Activated T-helper 1 cell treated with Interleukin-2 at 50 U/mL for 16 hours (primary cell): ENCODE data around the gene OOSP3.
"Not testable (repeated sequence)": the region's sequence is repeated elsewhere in the genome, so short reads cannot be mapped to it uniquely, and the experiment has no call there.

Source experiments
- DNase-seq: peaks from one replicate; pipeline ENCODE4 v3.0.0-alpha.2; 2020; ENCODE audit warnings: low read depth

The OOSP3 gene

DNA sequence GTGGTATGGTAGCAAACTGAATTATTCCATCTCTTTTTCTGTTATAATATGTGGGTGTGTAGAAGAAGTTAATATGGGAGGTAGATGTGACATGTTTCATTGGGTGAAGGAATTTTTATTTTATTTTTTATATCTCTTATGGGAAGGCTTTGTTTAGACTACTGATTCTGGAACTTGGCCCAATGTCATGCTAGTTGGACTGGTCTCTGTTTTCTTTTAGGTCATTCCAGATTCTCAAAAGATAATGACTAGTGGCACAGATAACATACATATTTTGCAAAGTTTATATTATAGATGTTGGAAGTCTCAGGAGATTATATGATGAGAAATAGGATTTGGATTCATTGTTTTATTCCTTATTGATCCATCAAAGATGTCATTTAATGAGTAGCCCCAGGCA is 1.3 kb upstream of the OOSP3 start:
- DNase-seq, result no peak

DNA sequence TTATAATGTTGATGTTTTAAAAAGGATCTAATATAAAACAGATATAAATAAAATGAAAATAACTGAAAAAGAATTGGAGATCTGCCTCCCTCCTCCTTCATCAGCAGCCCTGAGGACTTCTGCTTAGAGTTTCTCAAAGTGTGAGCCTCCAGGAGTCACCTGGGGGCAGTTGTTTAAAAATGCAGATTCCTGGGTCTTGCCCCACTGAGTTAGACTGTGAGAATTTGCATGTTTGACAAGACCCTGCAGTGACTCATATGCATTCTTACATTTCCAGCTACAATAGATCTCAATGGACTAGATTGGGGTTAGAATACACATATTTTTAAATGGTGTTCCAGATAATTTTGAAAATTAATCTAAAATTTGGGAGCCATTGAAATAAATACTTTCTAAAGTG is 798 bp upstream of the OOSP3 start:
- no peak for DNase-seq

DNA sequence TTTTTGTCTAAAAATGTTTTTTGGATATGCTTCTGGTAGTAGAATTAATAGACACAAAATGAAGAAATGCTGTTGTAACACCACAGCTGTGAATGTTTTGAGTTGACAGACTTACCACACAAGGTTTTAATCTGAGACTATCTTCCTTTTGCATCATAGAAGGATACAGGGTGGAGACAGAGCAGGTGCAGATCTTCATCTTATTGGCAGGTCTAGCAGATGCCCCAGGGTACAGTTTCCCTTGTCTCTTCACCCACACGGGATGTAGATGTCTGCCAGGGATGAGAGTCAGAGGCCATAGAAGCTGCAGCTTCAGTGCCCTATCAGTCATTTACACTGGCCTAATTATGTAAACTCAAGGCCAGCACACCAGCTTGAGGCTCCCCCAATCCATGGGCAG is 985 bp downstream of the OOSP3 start:
- DNase-seq, result no peak

DNA sequence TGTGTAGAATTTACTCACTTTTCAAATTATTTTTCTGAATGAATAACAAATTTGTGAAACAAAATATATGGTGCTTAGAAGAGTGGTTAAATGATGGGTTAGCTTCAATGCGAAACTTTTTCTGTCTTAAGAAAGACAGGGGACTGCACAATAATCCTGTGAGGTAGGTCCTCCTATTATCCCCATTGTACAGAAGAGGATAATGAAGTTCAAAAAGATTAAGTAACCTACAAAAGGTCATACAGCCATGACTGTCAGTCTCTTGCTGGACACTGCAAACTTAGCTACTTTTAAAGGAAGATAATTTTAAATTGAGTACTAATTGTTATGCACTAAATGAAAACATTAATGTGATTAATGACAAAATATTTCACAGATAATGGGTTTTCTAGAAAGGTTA is 5.0 kb downstream of the OOSP3 start:
- DNase-seq, result no peak

DNA sequence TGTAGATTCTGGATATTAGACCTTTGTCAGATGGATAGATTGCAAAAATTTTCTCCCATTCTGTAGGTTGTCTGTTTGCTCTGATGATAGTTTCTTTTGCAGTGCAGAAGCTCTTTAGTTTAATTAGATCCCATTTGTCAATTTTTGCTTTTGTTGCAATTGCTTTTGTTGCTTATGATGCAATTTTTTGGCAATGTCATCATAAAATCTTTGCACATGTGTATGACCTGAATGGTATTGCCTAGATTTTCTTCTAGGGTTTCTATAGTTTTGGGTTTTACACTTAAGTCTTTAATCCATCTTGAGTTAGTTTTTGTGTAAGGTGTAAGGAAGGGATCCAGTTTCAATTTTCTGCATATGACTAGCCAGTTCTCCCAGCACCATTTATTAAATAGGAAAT is 8.6 kb downstream of the OOSP3 start:
- not testable (repeated sequence) for DNase-seq

DNA sequence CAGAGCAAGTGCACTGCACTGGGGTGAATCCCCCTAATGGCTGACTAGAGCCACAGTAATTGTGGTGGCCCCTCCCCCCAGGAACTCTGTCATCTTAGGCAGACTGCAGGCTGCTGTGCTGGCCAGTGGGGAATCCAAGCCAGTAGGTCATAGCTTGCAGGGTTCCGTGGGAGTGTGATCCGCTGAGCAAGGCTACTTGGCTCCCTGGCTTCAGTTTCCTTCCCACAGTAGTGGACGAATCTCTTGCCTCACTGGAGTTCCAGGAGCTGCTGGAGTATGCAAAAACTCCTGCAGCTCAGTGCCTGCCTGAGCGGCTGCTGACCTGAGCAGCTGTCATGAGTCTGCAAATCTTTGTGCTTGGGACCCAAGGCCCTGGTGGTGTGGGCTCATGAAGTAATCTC is 13.2 kb downstream of the OOSP3 start:
- DNase-seq, result no peak

DNA sequence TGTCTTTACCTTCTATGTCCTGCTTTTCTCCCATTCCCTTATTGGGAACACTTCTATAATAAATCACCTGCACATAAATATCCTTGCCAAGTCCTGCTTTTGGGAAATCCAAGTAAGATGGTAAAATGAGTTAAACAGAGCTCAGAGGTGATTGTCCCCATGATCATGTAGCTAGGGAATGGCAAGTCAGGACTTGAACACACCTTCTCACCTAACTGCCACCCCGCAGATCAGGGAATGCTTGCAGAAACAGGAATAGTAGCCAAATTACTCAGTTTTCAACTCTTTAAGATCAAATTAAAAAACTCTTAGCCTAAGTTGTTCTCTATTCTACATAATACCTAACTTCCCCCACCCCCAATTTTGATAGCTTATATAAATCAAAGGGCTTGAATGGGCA is 16.0 kb downstream of the OOSP3 start:
- DNase-seq, result no peak

DNA sequence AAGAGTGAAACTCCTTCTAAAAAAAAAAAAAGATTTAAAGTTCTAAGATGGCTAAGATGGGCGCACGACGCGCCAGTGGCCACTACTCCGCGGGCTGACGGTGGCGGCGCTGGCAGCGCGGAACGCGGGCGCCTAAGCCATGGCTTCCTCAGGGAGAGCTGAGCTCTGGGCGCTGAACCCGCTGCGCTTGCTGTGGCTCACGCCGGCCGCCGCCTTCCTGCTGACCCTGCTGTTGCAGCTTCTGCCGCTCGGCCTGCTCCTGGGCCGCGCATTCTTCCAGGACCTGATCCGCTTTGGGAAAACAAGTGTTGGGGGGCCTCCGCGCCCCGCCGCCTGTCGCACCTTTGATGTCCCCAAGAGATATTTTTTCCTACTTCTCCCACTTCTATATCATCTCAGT is 19.5 kb downstream of the OOSP3 start:
- no peak for DNase-seq

DNA sequence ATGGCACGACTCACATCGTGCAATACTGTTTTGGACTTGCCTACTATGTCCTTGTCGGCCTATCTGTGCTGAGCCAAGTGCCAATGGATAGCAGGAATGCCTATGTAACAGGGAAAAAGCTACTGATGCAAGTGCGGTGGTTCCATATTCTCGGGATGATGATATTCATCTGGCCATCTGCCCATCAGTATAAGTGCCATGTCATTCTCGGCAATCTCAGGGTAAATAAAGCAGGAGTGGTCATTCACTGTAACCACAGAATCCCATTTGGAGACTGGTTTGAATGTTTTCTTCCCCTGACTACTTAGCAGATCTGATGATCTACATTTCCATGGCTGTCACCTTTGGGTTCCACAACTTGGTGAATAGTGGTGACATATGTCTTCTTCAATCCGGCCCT is 20.1 kb downstream of the OOSP3 start:
- DNase-seq, result no peak

DNA sequence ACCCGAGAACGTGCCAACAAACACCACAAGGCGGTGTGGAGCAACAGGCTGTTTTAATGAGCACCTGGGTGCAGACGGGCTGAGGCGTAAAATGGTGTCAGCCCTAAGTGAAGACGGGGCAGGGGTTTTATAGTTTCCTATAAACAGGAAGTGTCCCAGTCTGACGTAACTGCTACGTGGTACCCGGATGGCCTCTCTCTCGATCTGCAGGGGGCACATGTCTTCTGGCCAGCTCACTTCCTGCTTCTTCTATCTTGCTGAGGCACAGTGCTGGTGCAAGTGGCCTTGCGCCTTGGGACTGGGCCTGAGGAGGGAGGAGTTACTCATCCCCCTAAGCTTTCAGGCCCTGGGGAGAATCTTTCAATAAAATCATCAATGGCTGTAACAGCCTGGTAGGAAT is 20.9 kb downstream of the OOSP3 start:
- no peak for DNase-seq

DNA sequence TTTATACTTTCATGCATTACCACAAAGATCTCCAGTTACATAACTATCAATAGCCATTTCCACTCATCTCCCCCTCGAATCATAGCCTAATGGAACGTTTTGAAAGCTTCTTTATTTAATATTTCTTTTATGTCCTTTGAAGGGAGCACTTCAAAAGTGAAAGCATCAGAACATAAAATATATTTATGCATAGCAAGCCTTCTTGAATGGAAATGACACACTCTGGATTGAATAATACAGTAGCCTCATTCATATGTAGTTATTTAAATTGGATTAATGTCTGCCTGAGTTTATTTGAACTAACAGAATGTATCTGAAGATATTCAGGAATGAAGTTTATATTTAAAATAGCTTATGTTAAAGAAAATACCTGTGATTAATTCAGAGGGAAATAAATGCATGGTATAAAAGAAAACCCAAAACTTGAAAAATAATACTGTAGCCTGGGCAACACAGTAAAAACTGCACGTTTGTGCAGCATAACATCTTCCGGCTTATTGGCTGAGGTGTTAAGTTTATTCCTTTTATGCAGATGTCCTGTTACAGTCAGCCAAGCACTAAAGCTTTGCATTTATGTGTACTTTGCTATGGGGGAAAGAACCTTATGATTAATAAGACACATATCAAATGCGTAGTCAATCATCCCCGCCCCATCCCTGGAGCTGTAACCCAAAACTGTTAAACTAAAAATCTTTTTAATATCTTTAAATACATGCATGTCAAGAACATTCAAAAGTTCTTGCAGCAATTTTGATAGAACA is 22.0 kb downstream of the OOSP3 start:
- no peak for DNase-seq

DNA sequence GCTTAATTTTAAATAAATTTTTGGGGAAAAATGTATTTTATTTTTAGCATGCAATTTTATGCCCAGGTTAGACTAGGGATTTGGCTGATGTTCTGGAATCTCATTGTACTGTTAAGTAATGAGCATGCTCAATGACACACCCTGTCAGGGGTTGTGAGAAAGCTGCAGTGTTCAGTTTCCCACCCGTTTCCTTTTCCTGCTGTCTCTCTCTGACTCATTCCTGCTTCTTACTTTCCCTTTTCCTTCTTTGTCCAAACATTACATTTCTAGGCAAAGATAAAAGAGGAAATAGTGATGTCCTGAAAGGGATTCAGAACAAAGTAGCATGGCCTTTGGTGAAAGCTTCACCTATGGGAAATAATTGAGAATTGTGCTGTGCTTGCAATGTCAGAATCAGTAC is 22.7 kb downstream of the OOSP3 start:
- DNase-seq, result no peak

DNA sequence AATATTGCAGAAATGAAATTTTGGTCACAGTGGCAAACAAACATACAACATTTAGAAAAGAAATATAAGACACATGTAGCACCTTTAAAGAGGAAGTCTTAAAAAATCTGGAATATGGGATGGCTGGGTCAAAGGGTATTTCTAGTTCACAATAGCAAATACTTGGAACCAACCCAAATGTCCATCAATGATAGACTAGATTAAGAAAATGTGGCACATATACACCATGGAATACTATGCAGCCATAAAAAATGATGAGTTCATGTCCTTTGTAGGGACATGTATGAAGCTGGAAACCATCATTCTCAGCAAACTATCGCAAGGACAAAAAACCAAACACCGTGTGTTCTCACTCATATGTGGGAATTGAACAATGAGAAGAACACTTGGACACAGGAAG is 25.0 kb downstream of the OOSP3 start:
- not testable (repeated sequence) for DNase-seq

DNA sequence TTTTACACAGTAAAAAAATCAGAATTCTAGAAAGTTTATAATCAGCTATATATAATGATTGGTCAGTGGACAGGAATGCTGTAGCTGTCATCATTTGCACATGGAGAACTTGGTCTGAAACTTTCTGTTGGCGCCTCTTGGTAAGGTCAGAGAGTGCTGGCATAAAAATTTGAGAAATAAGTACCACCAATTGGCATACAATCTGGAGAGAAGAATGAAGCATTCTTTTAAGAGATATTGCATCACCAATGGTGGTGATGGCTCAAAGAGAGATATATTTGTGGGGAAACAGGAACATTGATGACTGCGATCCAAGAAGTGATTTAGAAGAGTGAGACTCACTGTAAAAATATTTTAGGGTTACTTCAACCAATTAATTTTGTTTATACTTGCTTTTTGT is 39.9 kb downstream of the OOSP3 start:
- DNase-seq, result no peak

DNA sequence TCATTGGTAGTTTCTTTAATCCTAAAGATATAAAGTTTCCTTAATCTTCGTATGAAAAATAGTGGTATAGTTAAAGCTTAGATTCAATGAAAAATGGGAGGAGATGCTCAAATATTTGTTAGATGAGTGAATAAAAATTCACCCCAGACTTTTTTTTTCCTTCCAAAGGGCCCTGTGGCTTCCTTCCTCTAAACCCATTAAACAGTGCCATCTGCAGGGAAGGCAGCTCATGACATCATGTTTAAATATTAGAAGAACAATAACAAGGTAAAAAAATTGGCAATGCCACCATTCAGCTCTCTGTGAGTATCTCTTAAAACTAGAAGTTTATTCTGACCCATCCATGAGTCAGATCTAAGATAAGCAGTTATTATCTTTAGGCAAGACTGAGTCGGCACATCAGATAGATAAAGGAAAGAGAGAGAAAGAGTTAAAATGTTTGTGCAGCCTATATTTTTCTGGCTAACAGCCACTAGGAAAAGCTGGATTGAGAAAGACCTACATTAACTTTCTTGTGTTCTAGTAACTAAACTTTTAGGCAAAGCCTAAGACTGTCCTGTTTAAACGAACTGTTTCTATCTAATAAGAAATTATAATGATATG is 40.5 kb downstream of the OOSP3 start:
- DNase-seq, result no peak

DNA sequence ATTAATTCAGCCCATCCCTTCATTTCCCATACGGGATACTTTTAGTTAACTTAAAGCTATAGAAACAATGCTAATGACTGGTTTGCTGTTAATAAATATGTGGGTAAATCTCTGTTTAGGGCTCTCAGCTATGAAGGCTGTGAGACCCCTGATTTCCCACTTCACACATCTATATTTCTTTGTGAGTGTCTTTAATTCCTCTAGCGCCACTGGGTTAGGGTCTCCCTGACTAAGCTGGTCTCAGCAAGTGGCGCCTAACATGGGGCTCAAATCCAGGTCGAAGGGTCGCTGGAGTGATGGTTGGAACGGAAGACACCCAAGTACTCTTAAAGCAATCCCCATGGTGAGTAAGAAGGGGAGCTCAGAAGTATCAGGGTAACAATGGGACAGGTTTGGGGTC is 45.2 kb downstream of the OOSP3 start:
- DNase-seq, result no peak

DNA sequence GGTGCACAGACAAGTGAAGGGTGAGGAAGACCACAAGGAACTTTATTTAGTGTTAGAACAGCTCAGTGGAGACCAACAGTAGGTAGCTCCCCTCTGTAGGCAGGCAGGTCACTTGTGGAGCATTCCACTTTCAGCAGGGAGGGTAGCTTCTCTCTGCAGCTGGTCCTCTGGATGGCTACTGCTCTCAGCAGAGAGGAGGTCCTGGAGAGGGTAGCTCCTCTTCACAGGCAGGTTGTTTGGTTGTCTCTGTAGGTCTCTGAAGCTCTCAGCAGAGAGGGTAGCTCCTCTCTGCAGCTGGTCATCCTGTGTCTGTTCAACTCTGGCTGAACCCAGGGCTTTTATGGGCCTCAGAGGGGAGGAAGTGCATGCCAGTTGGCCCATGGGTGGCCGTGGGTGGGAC is 53.1 kb downstream of the OOSP3 start:
- no peak for DNase-seq

DNA sequence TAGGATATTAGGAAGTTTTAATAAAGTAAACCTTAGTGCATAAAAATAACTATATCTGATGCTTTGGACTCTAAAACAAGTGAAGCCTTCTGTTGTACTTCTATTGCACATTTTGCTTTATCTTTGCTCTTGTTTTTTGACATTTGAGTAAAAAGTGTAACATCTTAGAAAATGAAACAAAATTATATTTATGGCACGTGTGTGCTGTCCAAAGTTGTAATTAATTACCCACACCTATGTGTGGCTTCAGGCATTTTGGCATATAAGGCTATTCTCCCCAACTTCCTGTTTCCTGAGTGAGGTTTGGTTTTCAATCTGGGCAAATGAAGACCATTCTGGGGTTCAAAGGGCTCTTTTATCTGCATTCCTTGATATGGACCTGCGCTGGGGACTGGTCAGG is 59.5 kb downstream of the OOSP3 start, which contains the start of gene OOSP1:
TSS of gene OOSP1 (plus strand) at position 301 of the 400 bp plus-strand sequence. CDS start at position 324, 23 bp downstream.
- no peak for DNase-seq

DNA sequence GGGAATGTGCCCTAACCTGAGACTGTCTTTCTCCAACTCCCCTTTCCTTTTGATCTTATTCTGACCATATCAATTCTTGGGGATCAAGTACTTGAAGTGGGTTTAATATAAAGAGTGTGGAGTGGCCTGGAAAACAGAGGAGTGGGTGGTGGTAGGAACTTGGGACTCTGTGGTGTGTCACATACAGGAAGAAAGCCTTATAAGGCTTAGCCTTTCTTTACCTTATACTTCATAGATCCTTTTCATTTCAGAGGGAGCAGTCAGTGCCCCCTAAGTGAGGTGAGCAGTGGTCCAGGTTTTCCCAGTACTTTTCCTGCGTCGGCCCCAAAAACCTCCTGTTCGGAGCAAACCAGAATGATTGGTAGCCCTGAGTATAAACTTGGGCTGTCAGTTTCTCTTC is 60.1 kb downstream of the OOSP3 start:
- no peak for DNase-seq

DNA sequence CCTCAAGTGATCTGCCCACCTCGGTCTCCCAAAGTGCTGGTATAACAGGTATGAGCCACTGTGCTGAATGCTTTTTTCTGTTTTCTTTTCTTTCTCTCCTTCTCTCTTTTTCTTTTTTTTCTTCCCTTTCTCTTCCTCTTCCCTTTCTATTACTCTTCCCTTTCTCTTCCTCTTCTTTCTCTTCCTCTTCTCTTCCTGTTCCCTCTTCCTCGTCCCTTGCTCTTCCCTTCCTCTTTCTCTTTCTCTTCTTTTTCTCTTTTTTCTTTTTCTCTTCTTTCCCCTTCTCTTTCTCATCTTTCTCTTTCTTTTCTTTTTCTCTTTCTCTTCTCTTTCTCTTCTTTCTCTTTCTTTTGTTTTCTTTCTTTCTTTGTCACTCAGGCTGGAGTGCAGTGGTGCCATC is 60.9 kb downstream of the OOSP3 start:
- DNase-seq, result no peak

DNA sequence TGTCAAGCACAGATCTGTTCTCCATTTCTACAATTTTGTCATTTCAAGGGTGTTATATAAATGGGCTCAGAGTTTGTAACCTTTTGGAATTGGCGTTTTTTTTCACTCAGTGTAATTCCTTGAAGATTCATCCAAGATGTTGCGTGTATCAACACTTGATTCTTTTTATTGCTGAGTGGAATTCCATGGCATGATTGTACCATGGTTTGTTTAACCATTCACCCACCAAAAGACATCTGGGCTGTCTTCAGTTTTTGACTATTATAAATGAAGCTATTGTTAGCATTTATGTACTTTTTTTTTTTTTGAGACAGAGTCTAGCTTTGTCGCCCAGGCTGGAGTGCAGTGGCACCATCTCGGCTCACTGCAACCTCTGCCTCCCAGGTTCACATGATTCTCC is 62.5 kb downstream of the OOSP3 start:
- DNase-seq, result no peak

DNA sequence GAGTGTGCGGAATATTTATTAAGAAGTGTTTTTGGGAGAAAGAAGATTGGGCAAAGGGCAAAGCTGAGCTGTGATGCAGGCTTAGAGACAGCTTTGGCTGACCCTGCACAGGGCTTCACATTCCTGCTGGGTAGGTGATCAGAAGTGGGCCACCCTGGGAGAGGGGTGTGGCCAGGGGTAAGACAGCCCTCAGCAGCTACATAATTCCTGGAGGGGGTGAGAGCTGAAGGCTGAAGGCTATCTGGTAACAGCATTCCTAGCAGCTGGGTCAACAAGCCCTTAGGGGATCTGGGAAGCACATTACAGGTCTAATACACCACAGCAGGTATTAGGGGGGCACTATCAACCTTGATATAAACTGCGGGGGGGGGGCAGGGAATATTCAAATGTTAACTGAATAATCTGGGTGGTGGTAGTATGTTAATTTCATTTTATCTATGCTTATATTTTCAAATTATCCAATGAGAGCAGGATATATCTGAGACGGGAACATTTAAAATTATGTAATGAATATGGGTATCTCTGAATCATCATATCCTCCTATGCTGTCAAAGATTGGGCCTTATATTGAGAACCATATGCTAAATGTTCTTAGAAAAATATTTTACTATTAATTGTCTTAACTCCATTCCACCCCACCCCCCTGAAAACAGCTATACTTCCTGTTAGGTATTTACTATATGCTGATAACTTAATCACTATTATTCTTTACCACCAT is 65.6 kb downstream of the OOSP3 start:
- no peak for DNase-seq

DNA sequence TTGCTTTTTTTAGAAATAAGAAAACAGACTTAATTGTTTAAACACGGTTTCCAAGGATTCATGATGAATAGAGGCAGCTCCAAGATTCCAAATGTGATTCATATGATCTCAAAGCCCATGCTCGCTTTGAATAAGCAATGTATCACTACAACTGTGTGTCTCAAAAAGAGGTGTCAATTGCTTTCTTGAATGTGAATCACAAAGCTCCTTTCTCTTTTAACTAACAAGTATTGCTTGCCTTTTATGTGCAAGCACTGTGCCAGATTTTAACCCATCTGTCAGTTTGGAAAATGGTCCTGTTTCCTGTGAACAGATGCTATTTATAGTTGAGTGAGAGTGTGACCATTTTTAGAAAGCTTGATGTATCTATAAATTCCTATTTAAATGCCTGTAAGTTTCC is 66.1 kb downstream of the OOSP3 start:
- DNase-seq, result no peak
